Astrocyte of the cerebellum (primary cell): Measurements from ENCODE around the gene TMEM231.

ENCODE experiments used
- DNase-seq: peaks from one replicate; pipeline ENCODE4 v3.0.0-alpha.2; 2011; ENCODE audit warnings: low read depth
- H3K4me3 ChIP-seq: 2 replicates; pipeline ENCODE4 v1.5.1; 2011; ENCODE audit warnings: mild to moderate bottlenecking, low read depth, low read length, moderate library complexity
- CTCF ChIP-seq: IDR thresholded peaks from 2 replicates; pipeline ENCODE4 v1.5.1; 2012; ENCODE audit warnings: low read length, low read depth, moderate library complexity, mild to moderate bottlenecking; ENCODE audit errors: missing control alignments
- in situ Hi-C: cut with HindIII; loops from 2 replicates; pipeline ENCODE4 v1.10.0; 2017; ENCODE audit warnings: low sequenced_read_pairs

Gene TMEM231

GRCh38 chr16:75590920-75591843, 35.1 kb upstream of the TMEM231 start:
- H3K4me3 ChIP-seq = no peak overlapping the region
- TF ChIP-seq CTCF = peak; percentile 9
- peak; percentile 53 for DNase-seq
- in situ Hi-C loops = no loop called here

- no peak for DNase-seq
- no peak overlapping the region for H3K4me3 ChIP-seq
- in situ Hi-C loops = no loop called here
- TF ChIP-seq CTCF = no peak
Measured at GRCh38 chr16:75589306-75589705, 33.3 kb upstream of the TMEM231 start.

- in situ Hi-C loops = no loop called here
- DNase-seq = no peak
- H3K4me3 ChIP-seq = no peak overlapping the region
- no peak for TF ChIP-seq CTCF
Measured at GRCh38 chr16:75588716-75589115, 32.7 kb upstream of the TMEM231 start.

- no peak overlapping the region for H3K4me3 ChIP-seq
- TF ChIP-seq CTCF = no peak
- DNase-seq = no peak
- in situ Hi-C loops = no loop called here
Measured at GRCh38 chr16:75584108-75584507, 28.1 kb upstream of the TMEM231 start.

GRCh38 chr16:75579281-75579834, 23.3 kb upstream of the TMEM231 start:
- TF ChIP-seq CTCF = no peak
- no peak for DNase-seq
- no peak overlapping the region for H3K4me3 ChIP-seq
- in situ Hi-C loops = no loop called here

- no peak overlapping the region for H3K4me3 ChIP-seq
- in situ Hi-C loops = no loop called here
- TF ChIP-seq CTCF = no peak
- no peak for DNase-seq
Measured at GRCh38 chr16:75578725-75579124, 22.7 kb upstream of the TMEM231 start.
